HL-60 (cell line): ENCODE measurements around the gene OVCA2.

Source experiments
- DNase-seq, 2 experiments: peaks; one replicate each; pipeline ENCODE4 v3.0.0-alpha.2; 2010 to 2020; ENCODE audit warnings: low read depth in 1 of 2, low spot score in 1 of 2
- H3K27ac ChIP-seq: fragments of 250-450 bp; sonication (Bioruptor Pico); replicated peaks from 2 replicates; pipeline ENCODE4 v1.5.1; 2020; ENCODE audit warnings: mild to moderate bottlenecking, moderate library complexity
- H3K27me3 ChIP-seq: fragments of 250-450 bp; sonication (Bioruptor Pico); 2 replicates; pipeline ENCODE4 v1.5.1; 2021; ENCODE audit warnings: mild to moderate bottlenecking, moderate library complexity; ENCODE audit not compliant: insufficient read depth, poor library complexity, severe bottlenecking
- H3K4me3 ChIP-seq: replicated peaks from 2 replicates; pipeline ENCODE4 v1.5.1; 2011; ENCODE audit warnings: mild to moderate bottlenecking, control low read depth, low read length; ENCODE audit not compliant: insufficient read depth
- CTCF ChIP-seq: IDR thresholded peaks from one replicate; pipeline ENCODE4 v1.5.1; 2011; ENCODE audit warnings: low read length, control low read depth, inconsistent platforms; ENCODE audit not compliant: insufficient read depth
- GABPA ChIP-seq: IDR thresholded peaks from 2 replicates; pipeline ENCODE4 v1.6.1; 2012; ENCODE audit warnings: low read depth
- POLR2AphosphoS5 ChIP-seq: IDR thresholded peaks from 2 replicates; pipeline ENCODE4 v1.6.1; 2012; ENCODE audit warnings: low read depth
- REST ChIP-seq: IDR thresholded peaks from 2 replicates; pipeline ENCODE4 v1.6.1; 2012; ENCODE audit warnings: low read depth; ENCODE audit not compliant: insufficient replicate concordance
- SPI1 ChIP-seq: IDR thresholded peaks from 2 replicates; pipeline ENCODE4 v1.6.1; 2012; ENCODE audit warnings: low read depth, mild to moderate bottlenecking, borderline replicate concordance

OVCA2 gene

DNA sequence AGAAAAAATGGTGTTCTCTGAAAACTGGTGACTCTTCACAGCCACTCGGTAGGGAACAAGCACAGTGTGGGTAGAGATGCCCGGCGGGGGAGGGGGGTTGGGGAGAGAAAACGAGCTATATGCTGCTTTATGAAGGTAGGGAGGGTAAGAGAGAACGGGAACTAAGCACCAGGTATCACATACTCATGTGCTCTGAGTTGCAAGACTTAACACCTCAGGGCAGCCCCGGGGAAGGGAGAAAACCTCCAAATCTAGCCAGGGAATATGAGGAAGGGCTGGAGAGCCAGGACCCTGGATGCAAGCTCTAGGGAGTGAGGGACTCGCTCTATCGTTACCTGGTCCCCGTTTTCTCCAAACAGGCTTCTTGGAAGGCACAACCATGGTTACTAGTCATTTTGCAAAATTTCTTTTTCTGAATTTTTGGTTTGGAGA is 48.4 kb downstream of the OVCA2 start:
- no peak overlapping the region for H3K4me3 ChIP-seq
- no peak overlapping the region for H3K27ac ChIP-seq

GRCh38 chr17:2090804-2091534 is 49.1 kb downstream of the OVCA2 start:
- Histone ChIP-seq H3K27ac (no peak overlapping the region), H3K4me3 (no peak overlapping the region), H3K27me3 (no peaks in the 10 kb centered on the region)
- no peak for DNase-seq
- no peak for TF ChIP-seq GABPA
- TF ChIP-seq SPI1, result no peak
- TF ChIP-seq CTCF, result no peak
- TF ChIP-seq REST, result no peak
- TF ChIP-seq POLR2AphosphoS5, result no peak

More for the DNA sequence above, 48.4 kb downstream of the OVCA2 start:
- DNase-seq, result no peak
- TF ChIP-seq GABPA, result no peak
- no peak for TF ChIP-seq POLR2AphosphoS5
- no peak for TF ChIP-seq SPI1
- no peak for TF ChIP-seq REST
- no peak for TF ChIP-seq CTCF
- H3K27me3 ChIP-seq, result no peaks in the 10 kb centered on the region

- DNase-seq, result no peak
- TF ChIP-seq SPI1 (no peak), REST (no peak), POLR2AphosphoS5 (no peak), CTCF (no peak), GABPA (no peak)
- H3K27me3 ChIP-seq, result no peaks in the 10 kb centered on the region
- no peak overlapping the region for H3K27ac ChIP-seq
- no peak overlapping the region for H3K4me3 ChIP-seq
Measured at GRCh38 chr17:2092253-2092652, 50.4 kb downstream of the OVCA2 start.
